Panc1 (cell line): Measurements from ENCODE around the gene BTBD17. TPM values are rescaled to one million over a fixed set of nuclear protein-coding genes. Genes with fewer than 3 reads are reported as not detected.

Experiments used
- ATAC-seq: fragments of 200-7000 bp; cut with Tn5 transposase; 2 replicates; pipeline ENCODE4 v1.9.1; 2020; ENCODE audit warnings: mild to moderate bottlenecking, moderate library complexity
- BruUV-seq: library from RNA; stranded (reverse); fragments of 400-500 nt; replicated peaks from 2 replicates; lab custom pipeline; 2021; lab: Mats Ljungman, UMichigan
- CTCF ChIA-PET: fragments of 300-600 bp; sonication (Branson Sonifier 250); formaldehyde crosslinking; loops from one replicate; lab custom pipeline; 2022; ENCODE audit warnings: antibody characterized with exemption; lab: Charles Lee
- POLR2A ChIA-PET: fragments of 300-600 bp; sonication (Branson Sonifier 250); formaldehyde crosslinking; loops from one replicate; lab custom pipeline; 2022; ENCODE audit warnings: antibody characterized with exemption; lab: Charles Lee
- DNase-seq: peaks from one replicate; pipeline ENCODE4 v3.0.0-alpha.2; 2010; ENCODE audit warnings: low read depth, low spot score
- H3K27ac ChIP-seq: 2 replicates; pipeline ENCODE4 v1.5.1; 2011; ENCODE audit warnings: mild to moderate bottlenecking, low read length, inconsistent platforms
- H3K27me3 ChIP-seq: fragments of 200-500 bp; sonication (Bioruptor generic); 2 replicates; pipeline ENCODE4 v1.6.0; 2014; ENCODE audit warnings: low read length, inconsistent platforms; ENCODE audit not compliant: control insufficient read depth, insufficient read depth
- H3K36me3 ChIP-seq: fragments of 200-500 bp; sonication (Bioruptor generic); 2 replicates; pipeline ENCODE4 v1.5.1; 2014; ENCODE audit warnings: inconsistent platforms, mild to moderate bottlenecking, low read length, moderate library complexity; ENCODE audit not compliant: control insufficient read depth, insufficient read depth
- H3K4me1 ChIP-seq: 2 replicates; pipeline ENCODE4 v1.5.1; 2011; ENCODE audit warnings: inconsistent platforms, mild to moderate bottlenecking, low read length, moderate library complexity; ENCODE audit not compliant: control insufficient read depth, insufficient read depth
- H3K4me3 ChIP-seq, 2 experiments: 2 replicates each; pipeline ENCODE4 v1.5.1; 2011 to 2012; ENCODE audit warnings: low read depth in 2 of 2, low read length in 2 of 2, mild to moderate bottlenecking in 2 of 2, inconsistent platforms in 1 of 2, moderate library complexity in 1 of 2
- H3K9me3 ChIP-seq: fragments of 200-500 bp; sonication (Bioruptor generic); 2 replicates; pipeline ENCODE4 v1.5.1; 2014; ENCODE audit warnings: low read depth, mild to moderate bottlenecking, inconsistent platforms, low read length, moderate library complexity; ENCODE audit not compliant: control insufficient read depth, insufficient read depth
- CTCF ChIP-seq: fragments of 450-650 bp; IDR thresholded peaks from 2 replicates; pipeline ENCODE4 v1.5.1; 2017; ENCODE audit warnings: mild to moderate bottlenecking
- POLR2AphosphoS5 ChIP-seq: IDR thresholded peaks from 2 replicates; pipeline ENCODE4 v1.6.1; 2012; ENCODE audit warnings: mild to moderate bottlenecking, low read depth, low read length, moderate library complexity
- REST ChIP-seq, 2 experiments: IDR thresholded peaks; 2 replicates each; pipeline ENCODE4 v1.6.1; 2011 to 2012; ENCODE audit warnings: low read depth in 2 of 2, control low read depth in 1 of 2, low read length in 1 of 2, mild to moderate bottlenecking in 1 of 2, moderate library complexity in 1 of 2; ENCODE audit not compliant: insufficient read depth in 1 of 2
- SIN3A ChIP-seq: IDR thresholded peaks from 2 replicates; pipeline ENCODE4 v1.6.1; 2012; ENCODE audit warnings: low read depth, mild to moderate bottlenecking, low read length, moderate library complexity, borderline replicate concordance; ENCODE audit not compliant: insufficient read depth
- TCF7L2 ChIP-seq: IDR thresholded peaks from 2 replicates; pipeline ENCODE4 v1.6.1; 2011; ENCODE audit warnings: mild to moderate bottlenecking, low read depth, low read length, inconsistent platforms
- in situ Hi-C: cut with HindIII; loops from 2 replicates; pipeline ENCODE4 v1.10.0; 2016; ENCODE audit warnings: low sequenced_read_pairs, low pct_unique_long_range_greater_than_20kb
- intact Hi-C: fragments of 100-400 bp; cut with micrococcal nuclease; formaldehyde crosslinking; loops from one replicate; pipeline ENCODE4 v1.10.0; 2022; ENCODE audit not compliant: unreplicated experiment
- total RNA-seq: library from RNA; stranded (reverse); gene quantifications from one replicate; pipeline ENCODE4 v1.2.1, GENCODE V29; 2021; ENCODE audit not compliant: unreplicated experiment

Gene BTBD17
- total RNA-seq, 1 experiment from 2014 or later, result not detected

- TF ChIP-seq REST (IDR thresholded peaks at IDR 0.05; ENCODE audit: insufficient read depth in 1 of 2, low read depth in 2 of 2, low read length in 1 of 2), result no peak
- no peak for TF ChIP-seq TCF7L2
- TF ChIP-seq POLR2AphosphoS5, result no peak
- no peak for TF ChIP-seq SIN3A
- TF ChIP-seq CTCF, result no peak
- BruUV-seq, result no TSS peak
- POLR2A ChIA-PET, result no interaction called here
- intact Hi-C loops (no loop called here), in situ Hi-C loops (no loop called here)
- ATAC-seq, result no peak; the same call in 1 of the 2 replicates
- Histone ChIP-seq H3K4me3 (no peak overlapping the region), H3K27ac (no peak overlapping the region), H3K27me3 (no peaks in the 10 kb centered on the region; the same call in 1 of the 2 replicates), H3K9me3 (no peaks in the 10 kb centered on the region), H3K4me1 (no peaks in the 10 kb centered on the region), H3K36me3 (no peaks in the 10 kb centered on the region)
- CTCF ChIA-PET, result interaction anchor here (0.5 kb wide), 1 partner anchor 40 kb away, joined by 4 read pairs; no protein-coding TSS in a partner anchor
- no peak for DNase-seq
These were observed 16.0 kb downstream of the BTBD17 start for GRCh38 chr17:74345433-74346241.

- ATAC-seq (no peak), DNase-seq (no peak)
- BruUV-seq, result no TSS peak
- Histone ChIP-seq H3K27me3 (no peaks in the 10 kb centered on the region; the same call in 1 of the 2 replicates), H3K4me3 (no peak overlapping the region), H3K4me1 (no peaks in the 10 kb centered on the region), H3K36me3 (no peaks in the 10 kb centered on the region), H3K27ac (no peak overlapping the region), H3K9me3 (no peaks in the 10 kb centered on the region)
- intact Hi-C loops (no loop called here), in situ Hi-C loops (no loop called here)
- ChIA-PET POLR2A (no interaction called here), CTCF (interaction anchor here (0.7 kb wide), 1 partner anchor 12 kb away, joined by 5 read pairs; no protein-coding TSS in a partner anchor)
- no peak for TF ChIP-seq POLR2AphosphoS5
These were observed 17.0 kb downstream of the BTBD17 start for GRCh38 chr17:74344658-74345057.
